Panc1 (cell line): ENCODE data around the gene EHHADH. TPM values are rescaled to one million over a fixed set of nuclear protein-coding genes. Genes with fewer than 3 reads are reported as not detected.

Experiments used
- ATAC-seq: fragments of 200-7000 bp; cut with Tn5 transposase; 2 replicates; pipeline ENCODE4 v1.9.1; 2020; ENCODE audit warnings: mild to moderate bottlenecking, moderate library complexity
- BruUV-seq: library from RNA; stranded (reverse); fragments of 400-500 nt; replicated peaks from 2 replicates; lab custom pipeline; 2021; lab: Mats Ljungman, UMichigan
- CTCF ChIA-PET: fragments of 300-600 bp; sonication (Branson Sonifier 250); formaldehyde crosslinking; loops from one replicate; lab custom pipeline; 2022; ENCODE audit warnings: antibody characterized with exemption; lab: Charles Lee
- POLR2A ChIA-PET: fragments of 300-600 bp; sonication (Branson Sonifier 250); formaldehyde crosslinking; loops from one replicate; lab custom pipeline; 2022; ENCODE audit warnings: antibody characterized with exemption; lab: Charles Lee
- DNase-seq: peaks from one replicate; pipeline ENCODE4 v3.0.0-alpha.2; 2010; ENCODE audit warnings: low read depth, low spot score
- H3K27ac ChIP-seq: 2 replicates; pipeline ENCODE4 v1.5.1; 2011; ENCODE audit warnings: mild to moderate bottlenecking, low read length, inconsistent platforms
- H3K27me3 ChIP-seq: fragments of 200-500 bp; sonication (Bioruptor generic); 2 replicates; pipeline ENCODE4 v1.6.0; 2014; ENCODE audit warnings: low read length, inconsistent platforms; ENCODE audit not compliant: control insufficient read depth, insufficient read depth
- H3K36me3 ChIP-seq: fragments of 200-500 bp; sonication (Bioruptor generic); 2 replicates; pipeline ENCODE4 v1.5.1; 2014; ENCODE audit warnings: inconsistent platforms, mild to moderate bottlenecking, low read length, moderate library complexity; ENCODE audit not compliant: control insufficient read depth, insufficient read depth
- H3K4me1 ChIP-seq: 2 replicates; pipeline ENCODE4 v1.5.1; 2011; ENCODE audit warnings: inconsistent platforms, mild to moderate bottlenecking, low read length, moderate library complexity; ENCODE audit not compliant: control insufficient read depth, insufficient read depth
- H3K4me3 ChIP-seq, 2 experiments: 2 replicates each; pipeline ENCODE4 v1.5.1; 2011 to 2012; ENCODE audit warnings: low read depth in 2 of 2, low read length in 2 of 2, mild to moderate bottlenecking in 2 of 2, inconsistent platforms in 1 of 2, moderate library complexity in 1 of 2
- H3K9me3 ChIP-seq: fragments of 200-500 bp; sonication (Bioruptor generic); 2 replicates; pipeline ENCODE4 v1.5.1; 2014; ENCODE audit warnings: low read depth, mild to moderate bottlenecking, inconsistent platforms, low read length, moderate library complexity; ENCODE audit not compliant: control insufficient read depth, insufficient read depth
- CTCF ChIP-seq: fragments of 450-650 bp; IDR thresholded peaks from 2 replicates; pipeline ENCODE4 v1.5.1; 2017; ENCODE audit warnings: mild to moderate bottlenecking
- POLR2AphosphoS5 ChIP-seq: IDR thresholded peaks from 2 replicates; pipeline ENCODE4 v1.6.1; 2012; ENCODE audit warnings: mild to moderate bottlenecking, low read depth, low read length, moderate library complexity
- REST ChIP-seq, 2 experiments: IDR thresholded peaks; 2 replicates each; pipeline ENCODE4 v1.6.1; 2011 to 2012; ENCODE audit warnings: low read depth in 2 of 2, control low read depth in 1 of 2, low read length in 1 of 2, mild to moderate bottlenecking in 1 of 2, moderate library complexity in 1 of 2; ENCODE audit not compliant: insufficient read depth in 1 of 2
- SIN3A ChIP-seq: IDR thresholded peaks from 2 replicates; pipeline ENCODE4 v1.6.1; 2012; ENCODE audit warnings: low read depth, mild to moderate bottlenecking, low read length, moderate library complexity, borderline replicate concordance; ENCODE audit not compliant: insufficient read depth
- TCF7L2 ChIP-seq: IDR thresholded peaks from 2 replicates; pipeline ENCODE4 v1.6.1; 2011; ENCODE audit warnings: mild to moderate bottlenecking, low read depth, low read length, inconsistent platforms
- in situ Hi-C: cut with HindIII; loops from 2 replicates; pipeline ENCODE4 v1.10.0; 2016; ENCODE audit warnings: low sequenced_read_pairs, low pct_unique_long_range_greater_than_20kb
- intact Hi-C: fragments of 100-400 bp; cut with micrococcal nuclease; formaldehyde crosslinking; loops from one replicate; pipeline ENCODE4 v1.10.0; 2022; ENCODE audit not compliant: unreplicated experiment
- total RNA-seq: library from RNA; stranded (reverse); gene quantifications from one replicate; pipeline ENCODE4 v1.2.1, GENCODE V29; 2021; ENCODE audit not compliant: unreplicated experiment

EHHADH gene
- total RNA-seq, 1 experiment from 2014 or later = 7.8 TPM

GRCh38 chr3:185272033-185272432 lies 18.2 kb upstream of the EHHADH start:
- Histone ChIP-seq H3K9me3 (no peaks in the 10 kb centered on the region), H3K4me1 (peaks cover 4% of the 10 kb centered on the region; the same call in 1 of the 2 replicates), H3K36me3 (no peaks in the 10 kb centered on the region), H3K27me3 (peaks cover 21% of the 10 kb centered on the region), H3K4me3 (no peak overlapping the region), H3K27ac (no peak overlapping the region)
- POLR2A ChIA-PET = interaction anchor here (0.6 kb wide), 1 partner anchor 9 kb away, joined by 10 read pairs; no protein-coding TSS in a partner anchor
- DNase-seq = no peak
- no peak for TF ChIP-seq TCF7L2
- no peak for TF ChIP-seq CTCF
- no peak for TF ChIP-seq REST (IDR thresholded peaks at IDR 0.05; ENCODE audit: insufficient read depth in 1 of 2, low read depth in 2 of 2, low read length in 1 of 2)
- no peak for TF ChIP-seq SIN3A
- TF ChIP-seq POLR2AphosphoS5 = no peak
- BruUV-seq = no TSS peak
- CTCF ChIA-PET = no interaction called here
- in situ Hi-C loops (no loop called here), intact Hi-C loops (no loop called here)
- no peak for ATAC-seq

GRCh38 chr3:185270956-185271332 lies 17.1 kb upstream of the EHHADH start:
- no peak overlapping the region for H3K27ac ChIP-seq
- ATAC-seq (no peak), DNase-seq (no peak)
- BruUV-seq = no TSS peak
- POLR2A ChIA-PET = no interaction called here
- no peaks in the 10 kb centered on the region for H3K9me3 ChIP-seq
- no peaks in the 10 kb centered on the region for H3K36me3 ChIP-seq
- in situ Hi-C loops (no loop called here), intact Hi-C loops (no loop called here)
- H3K4me1 ChIP-seq = peaks cover 4% of the 10 kb centered on the region; the same call in 1 of the 2 replicates
- H3K27me3 ChIP-seq = peaks cover 19% of the 10 kb centered on the region
- CTCF ChIA-PET = no interaction called here
- TF ChIP-seq POLR2AphosphoS5 (no peak), TCF7L2 (no peak), CTCF (no peak), REST (IDR thresholded peaks at IDR 0.05; ENCODE audit: insufficient read depth in 1 of 2, low read depth in 2 of 2, low read length in 1 of 2) (no peak), SIN3A (no peak)
- no peak overlapping the region for H3K4me3 ChIP-seq
